ENCODE measurements around the gene CRYBA2.

CRYBA2 gene

DNA sequence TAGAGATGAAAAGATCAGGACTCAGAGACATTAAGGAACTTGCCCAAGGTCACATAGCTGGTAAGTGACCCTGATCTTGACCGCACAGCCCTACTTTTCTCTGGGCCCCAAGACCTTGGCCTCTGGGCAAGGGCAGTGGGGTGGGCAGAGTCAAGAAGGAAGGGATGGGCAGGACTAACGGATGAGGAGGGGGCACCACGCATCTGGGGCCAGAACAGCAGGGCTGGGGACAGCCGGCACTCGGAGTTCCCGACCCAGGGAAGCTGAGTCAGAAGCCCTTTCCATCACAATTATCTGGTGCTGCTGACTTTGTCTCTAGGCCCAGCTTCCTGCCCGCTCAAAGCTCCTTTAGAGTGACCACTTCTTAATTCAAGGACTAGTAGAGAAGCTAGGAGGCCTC, 33.7 kb upstream of the CRYBA2 start:
- Histone ChIP-seq H3K27me3 (ENCODE audit: insufficient read depth, low read length) (no peaks in the 10 kb centered on the region), H3K27ac (ENCODE audit: low read depth, low read length, poor library complexity, severe bottlenecking) (no peak overlapping the region), H3K4me2 (ENCODE audit: low read length) (no peak overlapping the region), H3K36me3 (ENCODE audit: insufficient read depth, low read length) (no peaks in the 10 kb centered on the region), H3K9me2 (ENCODE audit: low read depth, low read length) (no peaks in the 10 kb centered on the region), H3K79me2 (ENCODE audit: insufficient read depth, low read length) (no peaks in the 10 kb centered on the region), H2AFZ (ENCODE audit: low read length) (no peak overlapping the region), H3K9me3 (ENCODE audit: low read length) (no peaks in the 10 kb centered on the region), H3K4me3 (ENCODE audit: low read depth, low read length, poor library complexity, severe bottlenecking) (no peak overlapping the region), H3F3A (ENCODE audit: insufficient read depth, low read length) (no peaks in the 10 kb centered on the region), H4K20me1 (ENCODE audit: insufficient read depth, low read length) (no peaks in the 10 kb centered on the region), H3K9ac (ENCODE audit: low read length) (no peak overlapping the region), H3K4me1 (ENCODE audit: insufficient read depth, low read length, severe bottlenecking) (no peaks in the 10 kb centered on the region)
- TF ChIP-seq, protein P1, sequence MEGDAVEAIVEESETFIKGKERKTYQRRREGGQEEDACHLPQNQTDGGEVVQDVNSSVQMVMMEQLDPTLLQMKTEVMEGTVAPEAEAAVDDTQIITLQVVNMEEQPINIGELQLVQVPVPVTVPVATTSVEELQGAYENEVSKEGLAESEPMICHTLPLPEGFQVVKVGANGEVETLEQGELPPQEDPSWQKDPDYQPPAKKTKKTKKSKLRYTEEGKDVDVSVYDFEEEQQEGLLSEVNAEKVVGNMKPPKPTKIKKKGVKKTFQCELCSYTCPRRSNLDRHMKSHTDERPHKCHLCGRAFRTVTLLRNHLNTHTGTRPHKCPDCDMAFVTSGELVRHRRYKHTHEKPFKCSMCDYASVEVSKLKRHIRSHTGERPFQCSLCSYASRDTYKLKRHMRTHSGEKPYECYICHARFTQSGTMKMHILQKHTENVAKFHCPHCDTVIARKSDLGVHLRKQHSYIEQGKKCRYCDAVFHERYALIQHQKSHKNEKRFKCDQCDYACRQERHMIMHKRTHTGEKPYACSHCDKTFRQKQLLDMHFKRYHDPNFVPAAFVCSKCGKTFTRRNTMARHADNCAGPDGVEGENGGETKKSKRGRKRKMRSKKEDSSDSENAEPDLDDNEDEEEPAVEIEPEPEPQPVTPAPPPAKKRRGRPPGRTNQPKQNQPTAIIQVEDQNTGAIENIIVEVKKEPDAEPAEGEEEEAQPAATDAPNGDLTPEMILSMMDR (IDR thresholded peaks at IDR 0.05; ENCODE audit: low read length) = no peak
- TF ChIP-seq EZH2 (IDR thresholded peaks at IDR 0.05; ENCODE audit: borderline replicate concordance, low read length) = no peak

DNA sequence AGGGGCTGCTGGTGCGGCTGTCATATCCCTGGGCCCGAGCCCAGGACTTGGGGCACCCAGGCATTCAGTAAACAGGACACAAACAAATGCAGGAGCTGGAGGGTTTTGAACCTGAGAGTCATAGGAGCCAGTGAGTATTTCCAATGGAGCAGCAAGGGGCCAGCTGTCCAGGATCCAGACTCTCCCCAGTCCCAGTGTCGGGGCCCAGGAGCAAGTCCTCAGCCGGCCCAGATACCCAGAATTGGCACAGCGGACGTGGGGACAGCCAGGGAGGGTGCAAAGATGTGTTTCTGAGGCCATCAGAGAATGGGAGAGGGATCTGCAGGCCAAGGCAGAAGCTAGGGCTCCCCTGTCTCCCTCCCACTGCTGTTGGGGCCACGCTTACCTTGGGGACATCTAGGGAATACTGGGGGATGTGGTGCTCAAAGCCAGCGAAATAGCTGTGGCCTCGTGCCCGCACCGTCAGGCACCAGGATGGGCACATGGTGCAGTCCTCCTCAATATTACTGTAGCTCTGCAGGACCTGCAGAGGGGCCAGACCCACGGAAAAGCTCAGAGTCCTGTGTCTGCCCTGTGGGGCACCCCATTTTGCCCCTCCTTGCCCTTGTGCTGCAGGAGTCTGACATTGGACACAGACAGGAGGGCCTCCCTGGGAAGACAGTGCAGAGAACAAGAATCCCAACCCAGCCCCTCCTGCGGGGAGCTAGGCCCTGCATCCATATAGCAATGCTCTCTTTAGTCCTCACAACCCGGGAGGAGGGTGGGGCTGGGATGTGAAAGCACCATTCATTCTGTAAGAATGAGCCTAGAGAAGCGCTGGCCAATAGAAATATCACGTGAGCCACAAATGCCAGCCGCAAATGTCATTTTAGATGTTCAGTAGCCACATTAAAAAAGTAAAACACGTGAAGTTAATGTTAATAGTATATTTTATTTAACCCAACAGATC, 32.7 kb upstream of the CRYBA2 start:
- Histone ChIP-seq H3F3A (ENCODE audit: insufficient read depth, low read length) (no peaks in the 10 kb centered on the region), H3K9me3 (ENCODE audit: low read length) (no peaks in the 10 kb centered on the region), H2AFZ (ENCODE audit: low read length) (no peak overlapping the region), H3K4me3 (ENCODE audit: low read depth, low read length, poor library complexity, severe bottlenecking) (no peak overlapping the region), H3K27me3 (ENCODE audit: insufficient read depth, low read length) (no peaks in the 10 kb centered on the region), H3K9ac (ENCODE audit: low read length) (no peak overlapping the region), H3K27ac (ENCODE audit: low read depth, low read length, poor library complexity, severe bottlenecking) (no peak overlapping the region), H3K79me2 (ENCODE audit: insufficient read depth, low read length) (no peaks in the 10 kb centered on the region), H3K36me3 (ENCODE audit: insufficient read depth, low read length) (no peaks in the 10 kb centered on the region), H3K4me2 (ENCODE audit: low read length) (no peak overlapping the region), H3K4me1 (ENCODE audit: insufficient read depth, low read length, severe bottlenecking) (no peaks in the 10 kb centered on the region), H3K9me2 (ENCODE audit: low read depth, low read length) (no peaks in the 10 kb centered on the region), H4K20me1 (ENCODE audit: insufficient read depth, low read length) (no peaks in the 10 kb centered on the region)
- TF ChIP-seq EZH2 (IDR thresholded peaks at IDR 0.05; ENCODE audit: borderline replicate concordance, low read length) = no peak
- TF ChIP-seq, protein P1 (IDR thresholded peaks at IDR 0.05; ENCODE audit: low read length) = no peak

DNA sequence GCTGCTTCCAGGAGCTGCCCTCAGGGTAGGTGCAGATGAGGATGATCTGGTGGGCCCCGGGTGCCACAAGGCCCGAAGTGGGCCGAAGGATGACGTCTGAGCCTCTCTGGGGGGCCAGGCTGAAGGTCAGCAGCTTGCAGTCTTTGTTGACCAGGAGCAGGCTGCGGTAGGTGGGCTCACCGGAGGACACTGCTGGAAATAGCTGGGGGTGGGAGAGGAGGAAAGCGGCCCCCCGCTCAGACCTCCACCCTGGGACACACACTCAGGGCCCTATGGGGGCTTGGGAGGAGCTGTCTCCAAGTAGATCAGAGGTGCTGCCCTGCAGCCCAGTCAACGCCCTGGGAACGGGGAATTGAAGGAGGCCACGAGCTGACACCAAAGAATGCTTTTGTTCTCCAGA, 30.8 kb upstream of the CRYBA2 start:
- no peaks in the 10 kb centered on the region for H3K9me2 ChIP-seq (ENCODE audit: low read depth, low read length)
- no peaks in the 10 kb centered on the region for H3K36me3 ChIP-seq (ENCODE audit: insufficient read depth, low read length)
- H3K9me3 ChIP-seq (ENCODE audit: low read length) = no peaks in the 10 kb centered on the region
- H4K20me1 ChIP-seq (ENCODE audit: insufficient read depth, low read length) = no peaks in the 10 kb centered on the region
- no peak overlapping the region for H2AFZ ChIP-seq (ENCODE audit: low read length)
- no peaks in the 10 kb centered on the region for H3K27me3 ChIP-seq (ENCODE audit: insufficient read depth, low read length)
- H3K4me2 ChIP-seq (ENCODE audit: low read length) = no peak overlapping the region
- no peak for TF ChIP-seq EZH2 (IDR thresholded peaks at IDR 0.05; ENCODE audit: borderline replicate concordance, low read length)
- TF ChIP-seq, protein P1 (IDR thresholded peaks at IDR 0.05; ENCODE audit: low read length) = no peak
- no peaks in the 10 kb centered on the region for H3K4me1 ChIP-seq (ENCODE audit: insufficient read depth, low read length, severe bottlenecking)
- H3K4me3 ChIP-seq (ENCODE audit: low read depth, low read length, poor library complexity, severe bottlenecking) = no peak overlapping the region
- H3K9ac ChIP-seq (ENCODE audit: low read length) = no peak overlapping the region
- H3K27ac ChIP-seq (ENCODE audit: low read depth, low read length, poor library complexity, severe bottlenecking) = no peak overlapping the region
- no peaks in the 10 kb centered on the region for H3F3A ChIP-seq (ENCODE audit: insufficient read depth, low read length)
- H3K79me2 ChIP-seq (ENCODE audit: insufficient read depth, low read length) = no peaks in the 10 kb centered on the region

Measured in OCI-LY1 (cell line).